ENCODE measurements around the gene GAST. TPM values are rescaled to one million over a fixed set of nuclear protein-coding genes. Genes with fewer than 3 reads are reported as not detected.

Gene GAST
- total RNA-seq, 1 experiment from 2014 or later = not detected

- RAD21 ChIA-PET (ENCODE audit: low non-redundant PET in 1 of 2, low total read pairs in 2 of 2, uncharacterized antibody in 2 of 2, unreplicated experiment in 2 of 2) = no interaction called here
- ATAC-seq (no peak), DNase-seq (ENCODE audit: low read depth, low spot score) (no peak)
- BruUV-seq (replicated peaks) = no TSS peak
- H3K4me1 ChIP-seq (ENCODE audit: control insufficient read depth in 1 of 2, insufficient read depth in 2 of 2, low read length in 2 of 2) = peaks cover 10 to 17% of the 10 kb centered on the region in 2 experiments
- no peak overlapping the region for H3K4me2 ChIP-seq (ENCODE audit: low read length)
- H3K27me3 ChIP-seq (ENCODE audit: insufficient read depth, low read length) = no peaks in the 10 kb centered on the region
- no peaks in the 10 kb centered on the region for H3K9me2 ChIP-seq (ENCODE audit: insufficient read depth)
- POLR2A ChIA-PET = interaction anchor here (0.6 to 4.1 kb wide), 8 partner anchors 11 to 1249 kb away, joined by 3 to 32 read pairs (median 4); no protein-coding TSS in a partner anchor
- no peaks in the 10 kb centered on the region for H3K9me3 ChIP-seq (ENCODE audit: control insufficient read depth in 1 of 2, insufficient read depth in 1 of 2, low read depth in 1 of 2, low read length in 2 of 2)
- 0 out of 2 replicates have a peak overlapping the region, but pooled peaks have one; percentile 7 for H3K27ac ChIP-seq (ENCODE audit: low read depth, low read length)
- intact Hi-C loops (cut with micrococcal nuclease) = no loop called here
- no peak overlapping the region for H3K4me3 ChIP-seq (replicated peaks in 1 of 2; ENCODE audit: low read depth in 1 of 2, low read length in 2 of 2)
- no peak overlapping the region for H2AFZ ChIP-seq (ENCODE audit: low read depth, low read length, poor library complexity, severe bottlenecking)
- peaks cover 28% of the 10 kb centered on the region for H3K79me2 ChIP-seq (ENCODE audit: insufficient read depth, low read length)
- H4K20me1 ChIP-seq (ENCODE audit: insufficient read depth) = peaks cover 21% of the 10 kb centered on the region
- H3K9ac ChIP-seq (ENCODE audit: low read length) = no peak overlapping the region
- H3K36me3 ChIP-seq (ENCODE audit: control insufficient read depth in 1 of 2, insufficient read depth in 2 of 2, low read length in 2 of 2) = peaks cover 30 to 41% of the 10 kb centered on the region in 2 experiments
- CTCF ChIA-PET = interaction anchor here (0.8 to 1.3 kb wide), 2 partner anchors 26 to 142 kb away, joined by 3 read pairs; no protein-coding TSS in a partner anchor
- peak; percentile 68; the same call in 1 of the 2 replicates for TF ChIP-seq POLR2AphosphoS5 (IDR thresholded peaks at IDR 0.05; ENCODE audit: low read depth, low read length)
- TF ChIP-seq SIN3A (IDR thresholded peaks at IDR 0.05; ENCODE audit: low read depth) = 0 out of 2 replicates have a peak, but pooled peaks have one; percentile 24
- TF ChIP-seq SP1 (IDR thresholded peaks at IDR 0.05; ENCODE audit: low read depth) = no peak
- TF ChIP-seq ZBTB33 (IDR thresholded peaks at IDR 0.05; ENCODE audit: extremely low read depth, insufficient replicate concordance, low read length) = no peak
- no peak for TF ChIP-seq CEBPB (IDR thresholded peaks at IDR 0.05; ENCODE audit: low read depth)
- no peak for TF ChIP-seq RAD21 (IDR thresholded peaks at IDR 0.05; ENCODE audit: low read depth)
- TF ChIP-seq ATF3 (IDR thresholded peaks at IDR 0.05) = no peak
- peak; percentile 15; the same call in 1 of the 2 replicates for TF ChIP-seq JUND (IDR thresholded peaks at IDR 0.05)
Measured at GRCh38 chr17:41691031-41691777, 20.9 kb upstream of the GAST start.

All from HCT116 (cell line).